Measurements from ENCODE around the gene PPP1R1B. TPM values are rescaled to one million over a fixed set of nuclear protein-coding genes. Genes with fewer than 3 reads are reported as not detected.

PPP1R1B gene
- total and polyA plus RNA-seq, 7 donors: 0.10 to 1.6 (median 0.29) TPM; not detected in 1

DNA sequence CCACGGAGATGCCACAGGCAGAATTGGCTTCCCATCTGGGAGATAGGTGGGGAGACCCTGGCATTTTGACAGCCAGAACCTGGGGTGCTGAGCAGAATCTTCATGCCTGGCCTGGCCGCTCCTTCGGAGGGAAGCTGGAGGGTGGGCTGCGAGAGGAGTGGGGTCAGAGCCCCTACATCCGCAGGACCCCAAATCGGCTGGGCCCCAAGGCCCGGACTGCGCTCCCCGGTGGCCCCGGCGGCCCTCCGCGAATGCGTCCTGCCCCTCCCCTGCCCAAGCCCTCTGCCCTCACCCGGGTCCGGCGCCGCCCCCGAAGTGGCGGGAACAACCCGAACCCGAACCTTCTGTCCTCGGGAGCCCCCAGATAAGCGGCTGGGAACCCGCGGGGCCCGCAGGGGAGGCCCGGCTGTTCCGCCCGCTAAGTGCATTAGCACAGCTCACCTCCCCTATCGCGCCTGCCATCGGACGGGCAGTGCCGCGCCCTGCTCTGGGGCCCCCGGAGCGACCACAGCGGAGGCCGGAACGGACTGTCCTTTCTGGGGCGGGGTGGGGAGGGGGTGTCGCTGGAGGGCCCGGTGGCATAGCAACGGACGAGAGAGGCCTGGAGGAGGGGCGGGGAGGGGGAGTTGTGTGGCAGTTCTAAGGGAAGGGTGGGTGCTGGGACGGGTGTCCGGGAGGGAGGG, 40.7 kb downstream of the PPP1R1B start:
- Histone ChIP-seq H3K27me3 (ENCODE audit: insufficient read depth in 3 of 3, low read length in 2 of 3) (no peaks in the 10 kb centered on the region), H3K27ac (peak overlapping the region; percentile 96), H3K4me1 (peaks cover 50% of the 10 kb centered on the region), H3K36me3 (ENCODE audit: insufficient read depth in 1 of 2, low read depth in 1 of 2) (no peaks in the 10 kb centered on the region), H3K4me3 (peak overlapping the region; percentile 79), H3K9me3 (no peaks in the 10 kb centered on the region)
- ATAC-seq (peak in 3 of 4 donors; percentile 9 to 26 (median 18)), DNase-seq (peak in 1 of 2 donors; percentile 88)
- TF ChIP-seq, protein P1, sequence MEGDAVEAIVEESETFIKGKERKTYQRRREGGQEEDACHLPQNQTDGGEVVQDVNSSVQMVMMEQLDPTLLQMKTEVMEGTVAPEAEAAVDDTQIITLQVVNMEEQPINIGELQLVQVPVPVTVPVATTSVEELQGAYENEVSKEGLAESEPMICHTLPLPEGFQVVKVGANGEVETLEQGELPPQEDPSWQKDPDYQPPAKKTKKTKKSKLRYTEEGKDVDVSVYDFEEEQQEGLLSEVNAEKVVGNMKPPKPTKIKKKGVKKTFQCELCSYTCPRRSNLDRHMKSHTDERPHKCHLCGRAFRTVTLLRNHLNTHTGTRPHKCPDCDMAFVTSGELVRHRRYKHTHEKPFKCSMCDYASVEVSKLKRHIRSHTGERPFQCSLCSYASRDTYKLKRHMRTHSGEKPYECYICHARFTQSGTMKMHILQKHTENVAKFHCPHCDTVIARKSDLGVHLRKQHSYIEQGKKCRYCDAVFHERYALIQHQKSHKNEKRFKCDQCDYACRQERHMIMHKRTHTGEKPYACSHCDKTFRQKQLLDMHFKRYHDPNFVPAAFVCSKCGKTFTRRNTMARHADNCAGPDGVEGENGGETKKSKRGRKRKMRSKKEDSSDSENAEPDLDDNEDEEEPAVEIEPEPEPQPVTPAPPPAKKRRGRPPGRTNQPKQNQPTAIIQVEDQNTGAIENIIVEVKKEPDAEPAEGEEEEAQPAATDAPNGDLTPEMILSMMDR (IDR thresholded peaks at IDR 0.05): no peak
- intact Hi-C loops (cut with DNase I): no loop called here
- WGBS, 3 donors: 1 to 3% (median 3%) methylated on average over 43 to 49 of the region's 49 CpGs

DNA sequence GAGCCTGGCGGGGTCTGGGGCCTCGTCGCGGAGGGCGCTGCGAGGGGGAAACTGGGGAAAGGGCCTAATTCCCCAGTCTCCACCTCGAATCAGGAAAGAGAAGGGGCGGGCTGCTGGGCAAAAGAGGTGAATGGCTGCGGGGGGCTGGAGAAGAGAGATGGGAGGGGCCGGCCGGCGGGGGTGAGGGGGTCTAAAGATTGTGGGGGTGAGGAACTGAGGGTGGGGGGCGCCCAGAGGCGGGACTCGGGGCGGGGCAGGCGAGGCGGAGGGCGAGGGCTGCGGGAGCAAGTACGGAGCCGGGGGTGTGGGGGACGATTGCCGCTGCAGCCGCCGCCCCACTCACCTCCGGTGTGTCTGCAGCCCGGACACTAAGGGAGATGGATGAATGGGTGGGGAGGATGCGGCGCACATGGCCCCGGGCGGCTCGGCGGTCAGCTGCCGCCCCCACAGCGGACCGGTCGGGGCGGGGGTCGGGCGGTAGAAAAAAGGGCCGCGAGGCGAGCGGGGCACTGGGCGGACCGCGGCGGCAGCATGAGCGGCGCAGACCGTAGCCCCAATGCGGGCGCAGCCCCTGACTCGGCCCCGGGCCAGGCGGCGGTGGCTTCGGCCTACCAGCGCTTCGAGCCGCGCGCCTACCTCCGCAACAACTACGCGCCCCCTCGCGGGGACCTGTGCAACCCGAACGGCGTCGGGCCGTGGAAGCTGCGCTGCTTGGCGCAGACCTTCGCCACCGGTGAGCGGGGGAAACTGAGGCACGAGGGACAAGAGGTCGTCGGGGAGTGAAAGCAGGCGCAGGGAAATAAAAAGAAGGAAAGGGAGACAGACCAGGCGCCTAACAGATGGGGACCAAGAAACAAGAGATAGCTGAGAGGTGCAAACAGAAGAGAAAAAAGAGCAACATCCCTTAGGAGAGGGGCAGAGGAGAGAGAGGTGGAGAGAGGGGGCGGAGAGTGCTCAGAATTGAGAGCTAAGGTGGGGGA, 41.5 kb downstream of the PPP1R1B start, which contains the start of gene PNMT:
PNMT (plus strand) TSS at position 509 of the 980 bp plus-strand sequence; CDS start at position 532, 23 bp downstream.
- DNase-seq: peak; percentile 82 to 90

DNA sequence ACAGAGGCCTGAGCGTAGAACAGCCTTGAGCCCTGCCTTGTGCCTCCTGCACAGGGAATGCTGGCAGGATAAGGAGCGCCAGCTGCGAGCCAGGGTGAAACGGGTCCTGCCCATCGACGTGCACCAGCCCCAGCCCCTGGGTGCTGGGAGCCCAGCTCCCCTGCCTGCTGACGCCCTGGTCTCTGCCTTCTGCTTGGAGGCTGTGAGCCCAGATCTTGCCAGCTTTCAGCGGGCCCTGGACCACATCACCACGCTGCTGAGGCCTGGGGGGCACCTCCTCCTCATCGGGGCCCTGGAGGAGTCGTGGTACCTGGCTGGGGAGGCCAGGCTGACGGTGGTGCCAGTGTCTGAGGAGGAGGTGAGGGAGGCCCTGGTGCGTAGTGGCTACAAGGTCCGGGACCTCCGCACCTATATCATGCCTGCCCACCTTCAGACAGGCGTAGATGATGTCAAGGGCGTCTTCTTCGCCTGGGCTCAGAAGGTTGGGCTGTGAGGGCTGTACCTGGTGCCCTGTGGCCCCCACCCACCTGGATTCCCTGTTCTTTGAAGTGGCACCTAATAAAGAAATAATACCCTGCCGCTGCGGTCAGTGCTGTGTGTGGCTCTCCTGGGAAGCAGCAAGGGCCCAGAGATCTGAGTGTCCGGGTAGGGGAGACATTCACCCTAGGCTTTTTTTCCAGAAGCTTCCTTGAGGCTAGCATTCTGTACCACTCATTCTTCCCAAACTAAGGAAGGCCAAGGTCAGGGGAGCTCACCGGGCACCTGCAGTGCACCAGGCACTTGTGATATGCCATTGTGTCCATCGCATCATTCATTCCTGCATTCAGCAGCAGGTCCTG, 43.4 kb downstream of the PPP1R1B start:
- Histone ChIP-seq H3K4me3 (no peak overlapping the region), H3K4me1 (peaks cover 33% of the 10 kb centered on the region), H3K36me3 (ENCODE audit: insufficient read depth in 1 of 2, low read depth in 1 of 2) (no peaks in the 10 kb centered on the region), H3K27ac (peak overlapping the region; percentile 96), H3K27me3 (ENCODE audit: insufficient read depth in 3 of 3, low read length in 2 of 3) (no peaks in the 10 kb centered on the region), H3K9me3 (no peaks in the 10 kb centered on the region)
- ATAC-seq (no peak), DNase-seq (peak in 1 of 2 donors; percentile 56)
- intact Hi-C loops (cut with DNase I): loop anchor here (2.0 to 5.0 kb wide), 4 partner anchors 33 to 62 kb away; partner anchors contain the start of genes MIEN1 (in 1 of the 2) and STARD3 (in 1 of the 2)
- 70 to 84% (median 70%) methylated on average over 23 of the region's 23 CpGs for WGBS, 3 donors
- TF ChIP-seq, protein P1 (IDR thresholded peaks at IDR 0.05): no peak

More for the DNA sequence above, 41.5 kb downstream of the PPP1R1B start, which contains the start of gene PNMT:
- intact Hi-C loops (cut with DNase I): no loop called here
- no peaks in the 10 kb centered on the region for H3K9me3 ChIP-seq
- H3K27ac ChIP-seq: peak within 1 kb of the TSS; percentile 96
- peaks cover 42% of the 10 kb centered on the region for H3K4me1 ChIP-seq
- 3 to 5% (median 4%) methylated on average over 45 to 85 of the region's 85 CpGs for WGBS, 3 donors
- H3K4me3 ChIP-seq: peak within 1 kb of the TSS; percentile 79
- ATAC-seq: peak; percentile 12 to 20 (median 14)
- TF ChIP-seq, protein P1 (IDR thresholded peaks at IDR 0.05): peak; percentile 63
- no peaks in the 10 kb centered on the region for H3K27me3 ChIP-seq (ENCODE audit: insufficient read depth in 3 of 3, low read length in 2 of 3)
- H3K36me3 ChIP-seq (ENCODE audit: insufficient read depth in 1 of 2, low read depth in 1 of 2): no peaks in the 10 kb centered on the region

DNA sequence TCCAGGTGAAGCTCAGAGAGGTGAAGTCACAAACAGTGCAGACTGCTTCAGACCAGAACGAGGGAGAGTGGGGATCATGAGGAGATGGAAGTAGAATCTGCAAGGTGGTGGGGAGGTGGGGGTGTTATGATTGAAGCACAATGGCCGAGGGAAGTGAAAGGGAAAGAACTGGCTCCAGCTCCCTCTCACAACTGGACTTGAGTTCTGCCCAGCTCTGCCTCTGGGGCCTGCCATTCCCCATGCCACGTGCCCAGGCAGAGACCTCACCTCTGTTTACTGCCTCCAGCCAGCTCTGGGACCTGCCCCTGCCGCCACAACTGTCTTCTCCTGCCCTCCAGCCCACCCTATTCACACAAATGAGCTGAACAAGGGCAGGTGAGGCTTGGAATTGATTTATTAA, 44.0 kb downstream of the PPP1R1B start:
- ATAC-seq: no peak
- intact Hi-C loops (cut with DNase I): loop anchor here (2.0 to 5.0 kb wide), 4 partner anchors 33 to 62 kb away; partner anchors contain the start of genes MIEN1 (in 1 of the 2) and STARD3 (in 1 of the 2)
- Histone ChIP-seq H3K36me3 (ENCODE audit: insufficient read depth in 1 of 2, low read depth in 1 of 2) (no peaks in the 10 kb centered on the region), H3K4me3 (no peak overlapping the region), H3K27ac (peak overlapping the region; percentile 96), H3K4me1 (peaks cover 35% of the 10 kb centered on the region), H3K9me3 (no peaks in the 10 kb centered on the region), H3K27me3 (ENCODE audit: insufficient read depth in 3 of 3, low read length in 2 of 3) (no peaks in the 10 kb centered on the region)
- WGBS, 3 donors: 27 to 47% (median 32%) methylated on average over 4 of the region's 4 CpGs
- peak in 1 of 2 donors; percentile 27 for DNase-seq
- TF ChIP-seq, protein P1 (IDR thresholded peaks at IDR 0.05): no peak
